Posterior cingulate gyrus (tissue), 11 donors: ENCODE measurements around the gene POLE2.
"Not testable (repeated sequence)": the region's sequence is repeated elsewhere in the genome, so short reads cannot be mapped to it uniquely, and the experiment has no call there.

Experiments used
- DNase-seq, 10 donors: peaks; one replicate each; pipeline versions ENCODE4 v3.0.0 to v3.0.0-alpha.2; 2020 to 2021; ENCODE audit warnings: mixed read lengths in 3 of 10
- intact Hi-C: fragments of 100-400 bp; cut with DNase I; formaldehyde crosslinking; loops from one replicate; pipeline ENCODE4 v1.15.1; 2023

Gene POLE2

GRCh38 chr14:49673586-49673985 lies 14.4 kb downstream of the POLE2 start:
- no peak for DNase-seq
- intact Hi-C loops = no loop called here

- DNase-seq = no peak
- intact Hi-C loops = no loop called here
Measured at GRCh38 chr14:49670475-49670874, 17.5 kb downstream of the POLE2 start.

GRCh38 chr14:49659526-49660455 lies 28.2 kb downstream of the POLE2 start:
- DNase-seq = no peak
- intact Hi-C loops = no loop called here

- intact Hi-C loops = not testable (repeated sequence)
Measured at GRCh38 chr14:49657500-49657899, 30.5 kb downstream of the POLE2 start.

GRCh38 chr14:49654511-49654910 lies 33.5 kb downstream of the POLE2 start:
- intact Hi-C loops = no loop called here
- no peak for DNase-seq

More at GRCh38 chr14:49657500-49657899, 30.5 kb downstream of the POLE2 start:
- not testable (repeated sequence) for DNase-seq

GRCh38 chr14:49653508-49653907 lies 34.5 kb downstream of the POLE2 start:
- no peak for DNase-seq
- intact Hi-C loops = no loop called here

GRCh38 chr14:49642163-49642562 lies 45.9 kb downstream of the POLE2 start:
- intact Hi-C loops = no loop called here
- DNase-seq = no peak

- intact Hi-C loops = no loop called here
- peak in 3 of 10 donors; percentile 22 to 41 (median 25) for DNase-seq
Measured at GRCh38 chr14:49641697-49642129, 46.3 kb downstream of the POLE2 start.

GRCh38 chr14:49640540-49641417 lies 47.2 kb downstream of the POLE2 start:
- intact Hi-C loops = no loop called here

GRCh38 chr14:49637534-49638078 lies 50.4 kb downstream of the POLE2 start:
- intact Hi-C loops = no loop called here

More at GRCh38 chr14:49640540-49641417, 47.2 kb downstream of the POLE2 start:
- no peak for DNase-seq

GRCh38 chr14:49636866-49637265 lies 51.1 kb downstream of the POLE2 start:
- intact Hi-C loops = no loop called here
- DNase-seq = no peak

More at GRCh38 chr14:49637534-49638078, 50.4 kb downstream of the POLE2 start:
- no peak for DNase-seq

- peak in 8 of 10 donors; percentile 25 to 88 (median 38) for DNase-seq
- intact Hi-C loops = loop anchor here (1.0 kb wide), 3 partner anchors 54 to 218 kb away; partner anchors contain the start of genes KLHDC2, NEMF and POLE2
Measured at GRCh38 chr14:49634547-49635334, 53.3 kb downstream of the POLE2 start, which contains the start of gene DNAAF2. Gene DNAAF2 (minus strand): TSS chr14:49635244. CDS start chr14:49635149, 95 bp downstream.

- intact Hi-C loops = loop anchor here (1.0 kb wide), 3 partner anchors 54 to 218 kb away; partner anchors contain the start of genes KLHDC2, NEMF and POLE2
- peak; percentile 87 to 99 (median 94) for DNase-seq
Measured at GRCh38 chr14:49633640-49634546, 54.1 kb downstream of the POLE2 start.

GRCh38 chr14:49623941-49624839 lies 63.8 kb downstream of the POLE2 start:
- intact Hi-C loops = loop anchor here (5.0 kb wide), 1 partner anchor 238 kb away; no protein-coding TSS in a partner anchor

GRCh38 chr14:49623387-49623786 lies 64.6 kb downstream of the POLE2 start:
- DNase-seq = no peak
- intact Hi-C loops = loop anchor here (5.0 kb wide), 1 partner anchor 239 kb away; no protein-coding TSS in a partner anchor

More at GRCh38 chr14:49623941-49624839, 63.8 kb downstream of the POLE2 start:
- DNase-seq = no peak

GRCh38 chr14:49622022-49622607 lies 65.9 kb downstream of the POLE2 start:
- DNase-seq = no peak
- intact Hi-C loops = loop anchor here (5.0 kb wide), 1 partner anchor 240 kb away; no protein-coding TSS in a partner anchor
